Measurements from ENCODE around the gene ZNF692. TPM values are rescaled to one million over a fixed set of nuclear protein-coding genes. Genes with fewer than 3 reads are reported as not detected.

ZNF692 gene
- total and polyA plus RNA-seq, 2 of the 13 experiments (the other 11 are each of a cell fraction or from before 2014, with no cell fraction given): 27.3 to 45.8 TPM

DNA sequence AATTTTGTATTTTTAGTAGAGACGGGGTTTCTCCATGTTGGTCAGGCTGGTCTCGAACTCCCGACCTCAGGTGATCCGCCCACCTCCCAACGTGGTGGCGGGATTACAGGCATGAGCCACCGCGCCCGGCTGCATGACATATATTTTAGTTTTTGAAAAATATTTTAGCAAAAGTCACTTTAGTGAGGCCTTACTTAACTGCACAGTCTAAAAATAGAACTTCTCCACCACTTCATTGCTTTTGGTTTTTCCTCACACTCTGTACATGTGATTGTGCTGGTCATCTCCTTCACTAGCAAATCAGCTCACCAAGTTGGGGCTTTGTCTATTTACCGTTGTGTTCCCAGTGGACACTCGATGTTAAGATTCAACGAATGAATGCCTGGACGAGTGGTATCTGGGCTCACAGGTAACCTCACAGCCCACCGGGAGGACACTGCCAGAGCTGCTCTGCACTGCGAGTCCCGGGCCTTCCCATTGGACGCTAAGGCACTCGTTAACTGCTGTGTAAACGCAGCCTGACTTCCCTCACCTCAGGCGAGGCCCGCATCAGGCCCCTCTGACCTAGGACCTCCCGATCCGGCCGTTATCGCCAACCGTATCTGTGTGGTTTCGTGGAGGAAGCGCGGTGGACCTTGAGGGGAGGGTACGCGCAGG, 14.0 kb upstream of the ZNF692 start (continued):
- TF ChIP-seq ZNF607 (CRISPR knock-in tag; IDR thresholded peaks at IDR 0.05; ENCODE audit: borderline replicate concordance) (0 out of 2 replicates have a peak, but pooled peaks have one; percentile 12), KAT7 (CRISPR knock-in tag; IDR thresholded peaks at IDR 0.05; ENCODE audit: borderline replicate concordance) (peak; percentile 26; the same call in 1 of the 2 replicates), ZNF878 (CRISPR knock-in tag; IDR thresholded peaks at IDR 0.05) (peak; percentile 58; the same call in 1 of the 2 replicates), ZNF550 (CRISPR knock-in tag; IDR thresholded peaks at IDR 0.05; ENCODE audit: borderline replicate concordance) (no peak), ARNT2 (CRISPR knock-in tag; IDR thresholded peaks at IDR 0.05; ENCODE audit: low read depth) (0 out of 2 replicates have a peak, but pooled peaks have one; percentile 26), FOXA3 (CRISPR knock-in tag; IDR thresholded peaks at IDR 0.05) (peak; percentile 50; the same call in 1 of the 2 replicates), STAT5B (CRISPR knock-in tag; IDR thresholded peaks at IDR 0.05) (no peak), KDM5B (CRISPR knock-in tag; IDR thresholded peaks at IDR 0.05; ENCODE audit: borderline replicate concordance) (no peak), ZNF761 (CRISPR knock-in tag; conservative IDR thresholded peaks at IDR 0.05) (no peak), ETV6 (CRISPR knock-in tag; conservative IDR thresholded peaks at IDR 0.05) (no peak), ZSCAN12 (CRISPR knock-in tag; IDR thresholded peaks at IDR 0.05) (no peak), ZNF619 (CRISPR knock-in tag; IDR thresholded peaks at IDR 0.05) (no peak)
- TF ChIP-seq, protein P1, sequence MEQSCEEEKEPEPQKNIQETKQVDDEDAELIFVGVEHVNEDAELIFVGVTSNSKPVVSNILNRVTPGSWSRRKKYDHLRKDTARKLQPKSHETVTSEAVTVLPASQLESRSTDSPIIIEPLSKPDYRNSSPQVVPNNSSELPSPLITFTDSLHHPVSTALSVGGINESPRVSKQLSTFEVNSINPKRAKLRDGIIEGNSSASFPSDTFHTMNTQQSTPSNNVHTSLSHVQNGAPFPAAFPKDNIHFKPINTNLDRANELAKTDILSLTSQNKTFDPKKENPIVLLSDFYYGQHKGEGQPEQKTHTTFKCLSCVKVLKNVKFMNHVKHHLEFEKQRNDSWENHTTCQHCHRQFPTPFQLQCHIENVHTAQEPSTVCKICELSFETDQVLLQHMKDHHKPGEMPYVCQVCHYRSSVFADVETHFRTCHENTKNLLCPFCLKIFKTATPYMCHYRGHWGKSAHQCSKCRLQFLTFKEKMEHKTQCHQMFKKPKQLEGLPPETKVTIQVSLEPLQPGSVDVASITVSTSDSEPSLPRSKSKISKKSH (CRISPR knock-in tag; IDR thresholded peaks at IDR 0.05; ENCODE audit: borderline replicate concordance): 0 out of 2 replicates have a peak, but pooled peaks have one; percentile 8
- TF ChIP-seq, protein P2, sequence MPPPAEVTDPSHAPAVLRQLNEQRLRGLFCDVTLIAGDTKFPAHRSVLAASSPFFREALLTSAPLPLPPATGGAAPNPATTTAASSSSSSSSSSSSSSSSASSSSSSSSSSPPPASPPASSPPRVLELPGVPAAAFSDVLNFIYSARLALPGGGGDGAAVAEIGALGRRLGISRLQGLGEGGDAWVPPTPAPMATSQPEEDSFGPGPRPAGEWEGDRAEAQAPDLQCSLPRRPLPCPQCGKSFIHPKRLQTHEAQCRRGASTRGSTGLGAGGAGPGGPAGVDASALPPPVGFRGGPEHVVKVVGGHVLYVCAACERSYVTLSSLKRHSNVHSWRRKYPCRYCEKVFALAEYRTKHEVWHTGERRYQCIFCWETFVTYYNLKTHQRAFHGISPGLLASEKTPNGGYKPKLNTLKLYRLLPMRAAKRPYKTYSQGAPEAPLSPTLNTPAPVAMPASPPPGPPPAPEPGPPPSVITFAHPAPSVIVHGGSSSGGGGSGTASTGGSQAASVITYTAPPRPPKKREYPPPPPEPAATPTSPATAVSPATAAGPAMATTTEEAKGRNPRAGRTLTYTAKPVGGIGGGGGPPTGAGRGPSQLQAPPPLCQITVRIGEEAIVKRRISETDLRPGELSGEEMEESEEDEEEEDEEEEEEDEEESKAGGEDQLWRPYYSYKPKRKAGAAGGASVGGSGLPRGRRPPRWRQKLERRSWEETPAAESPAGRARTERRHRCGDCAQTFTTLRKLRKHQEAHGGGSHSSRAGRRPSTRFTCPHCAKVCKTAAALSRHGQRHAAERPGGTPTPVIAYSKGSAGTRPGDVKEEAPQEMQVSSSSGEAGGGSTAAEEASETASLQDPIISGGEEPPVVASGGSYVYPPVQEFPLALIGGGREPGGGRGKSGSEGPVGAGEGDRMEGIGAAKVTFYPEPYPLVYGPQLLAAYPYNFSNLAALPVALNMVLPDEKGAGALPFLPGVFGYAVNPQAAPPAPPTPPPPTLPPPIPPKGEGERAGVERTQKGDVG (CRISPR knock-in tag; IDR thresholded peaks at IDR 0.05; ENCODE audit: borderline replicate concordance): no peak
- TF ChIP-seq, protein P3, sequence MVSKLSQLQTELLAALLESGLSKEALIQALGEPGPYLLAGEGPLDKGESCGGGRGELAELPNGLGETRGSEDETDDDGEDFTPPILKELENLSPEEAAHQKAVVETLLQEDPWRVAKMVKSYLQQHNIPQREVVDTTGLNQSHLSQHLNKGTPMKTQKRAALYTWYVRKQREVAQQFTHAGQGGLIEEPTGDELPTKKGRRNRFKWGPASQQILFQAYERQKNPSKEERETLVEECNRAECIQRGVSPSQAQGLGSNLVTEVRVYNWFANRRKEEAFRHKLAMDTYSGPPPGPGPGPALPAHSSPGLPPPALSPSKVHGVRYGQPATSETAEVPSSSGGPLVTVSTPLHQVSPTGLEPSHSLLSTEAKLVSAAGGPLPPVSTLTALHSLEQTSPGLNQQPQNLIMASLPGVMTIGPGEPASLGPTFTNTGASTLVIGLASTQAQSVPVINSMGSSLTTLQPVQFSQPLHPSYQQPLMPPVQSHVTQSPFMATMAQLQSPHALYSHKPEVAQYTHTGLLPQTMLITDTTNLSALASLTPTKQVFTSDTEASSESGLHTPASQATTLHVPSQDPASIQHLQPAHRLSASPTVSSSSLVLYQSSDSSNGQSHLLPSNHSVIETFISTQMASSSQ (IDR thresholded peaks at IDR 0.05; ENCODE audit: low read depth): no peak
- TF ChIP-seq, protein P3 (CRISPR knock-in tag; IDR thresholded peaks at IDR 0.05; ENCODE audit: borderline replicate concordance): 0 out of 2 replicates have a peak, but pooled peaks have one; percentile 4
- TF ChIP-seq, protein P4, sequence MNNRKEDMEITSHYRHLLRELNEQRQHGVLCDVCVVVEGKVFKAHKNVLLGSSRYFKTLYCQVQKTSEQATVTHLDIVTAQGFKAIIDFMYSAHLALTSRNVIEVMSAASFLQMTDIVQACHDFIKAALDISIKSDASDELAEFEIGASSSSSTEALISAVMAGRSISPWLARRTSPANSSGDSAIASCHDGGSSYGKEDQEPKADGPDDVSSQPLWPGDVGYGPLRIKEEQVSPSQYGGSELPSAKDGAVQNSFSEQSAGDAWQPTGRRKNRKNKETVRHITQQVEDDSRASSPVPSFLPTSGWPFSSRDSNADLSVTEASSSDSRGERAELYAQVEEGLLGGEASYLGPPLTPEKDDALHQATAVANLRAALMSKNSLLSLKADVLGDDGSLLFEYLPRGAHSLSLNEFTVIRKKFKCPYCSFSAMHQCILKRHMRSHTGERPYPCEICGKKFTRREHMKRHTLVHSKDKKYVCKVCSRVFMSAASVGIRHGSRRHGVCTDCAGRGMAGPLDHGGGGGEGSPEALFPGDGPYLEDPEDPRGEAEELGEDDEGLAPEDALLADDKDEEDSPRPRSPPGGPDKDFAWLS (CRISPR knock-in tag; IDR thresholded peaks at IDR 0.05; ENCODE audit: borderline replicate concordance): no peak

All from HepG2 (cell line).